Stimulated activated CD8-positive, alpha-beta memory T cell treated with anti-CD3 and anti-CD28 coated beads, Interleukin-7, amount 100 ng/mL, for 4 hours (primary cell): ENCODE results near the gene RHD.
"Not testable (repeated sequence)": the region's sequence is repeated elsewhere in the genome, so short reads cannot be mapped to it uniquely, and the experiment has no call there.

Experiments
- DNase-seq, 2 donors: peaks; one replicate each; pipeline ENCODE4 v3.0.0-alpha.2; 2020; ENCODE audit warnings: low read depth in 2 of 2

RHD gene

GRCh38 chr1:25355841-25356395 is 83.6 kb downstream of the RHD start:
- DNase-seq, result no peak

DNA sequence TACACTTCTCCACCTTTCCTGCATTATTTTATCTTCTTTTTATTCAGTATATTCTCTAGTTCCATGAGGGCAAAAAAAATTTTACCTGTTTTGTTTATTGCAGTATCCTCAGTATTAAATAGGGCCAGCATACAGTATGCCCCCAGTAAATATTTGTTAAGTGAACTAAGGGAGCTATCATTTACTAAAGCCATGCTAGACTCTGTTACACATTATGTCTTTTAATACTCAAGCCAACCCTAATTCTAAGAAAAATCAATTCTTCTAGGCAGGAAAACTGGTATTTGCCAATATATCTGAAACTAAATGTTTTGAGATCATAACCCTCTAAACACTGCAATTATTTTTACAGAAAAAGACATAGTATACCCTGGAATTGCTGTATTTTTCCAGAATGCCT is 84.1 kb downstream of the RHD start:
- no peak for DNase-seq

DNA sequence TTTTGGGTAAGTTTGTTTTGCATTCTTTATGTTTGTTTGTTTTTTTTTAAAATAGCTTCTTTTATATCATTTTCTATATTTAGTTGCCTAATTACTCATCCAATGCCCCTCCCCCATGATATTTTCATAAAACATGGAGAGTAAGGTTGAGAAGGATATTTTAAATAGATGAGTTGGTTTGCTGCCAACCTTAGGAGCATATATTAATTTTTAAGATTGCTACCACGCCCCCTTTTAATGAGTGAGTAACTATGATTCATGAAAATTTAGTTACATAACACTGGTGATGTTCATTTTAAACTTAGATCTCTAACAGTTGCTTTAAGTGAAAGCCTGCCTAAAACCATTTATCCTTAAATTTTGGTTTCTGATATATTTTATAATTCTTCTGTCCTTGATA is 84.5 kb downstream of the RHD start:
- DNase-seq, result no peak

- no peak for DNase-seq
Measured at GRCh38 chr1:25360596-25361581, 88.6 kb downstream of the RHD start.

DNA sequence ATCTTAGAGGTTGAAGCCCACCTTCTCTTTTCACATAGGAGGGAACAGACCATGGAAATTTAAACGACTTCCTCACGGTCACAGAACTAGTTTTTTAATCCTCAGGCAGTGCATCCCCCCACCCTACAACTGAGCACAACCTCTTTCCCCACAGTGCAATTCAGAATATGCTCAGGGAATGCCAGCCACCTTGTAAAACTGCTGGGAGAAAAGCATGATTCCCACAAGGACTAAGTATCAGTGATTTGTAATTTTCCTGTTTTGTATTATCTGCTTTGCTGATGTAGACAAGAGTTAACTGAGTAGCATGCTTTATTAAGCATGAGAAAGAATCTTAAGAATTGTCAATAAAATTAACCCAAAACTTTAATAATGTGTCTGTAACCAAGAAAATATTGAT is 89.6 kb downstream of the RHD start:
- DNase-seq, result no peak

GRCh38 chr1:25362634-25363559 is 90.6 kb downstream of the RHD start:
- DNase-seq, result not testable (repeated sequence)

DNA sequence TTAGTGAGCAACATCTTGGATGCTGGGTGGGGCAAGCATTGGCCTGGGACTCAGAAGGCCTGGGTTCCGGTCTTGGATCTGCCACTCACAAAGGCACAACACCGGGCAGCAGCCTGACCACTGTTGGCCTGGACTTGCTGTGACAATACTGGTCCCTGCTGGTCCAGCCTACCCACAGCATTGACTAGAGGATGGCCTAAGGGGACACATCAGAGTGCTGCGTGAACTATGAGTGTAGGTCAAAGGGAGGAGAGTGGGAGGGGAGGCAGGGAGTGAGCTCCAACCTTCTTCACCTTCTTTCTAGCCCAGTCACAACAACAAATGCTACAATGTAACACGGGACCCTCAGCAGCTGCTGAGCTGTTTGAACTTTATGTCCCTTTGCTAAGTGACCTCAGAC is 96.9 kb downstream of the RHD start:
- no peak for DNase-seq

DNA sequence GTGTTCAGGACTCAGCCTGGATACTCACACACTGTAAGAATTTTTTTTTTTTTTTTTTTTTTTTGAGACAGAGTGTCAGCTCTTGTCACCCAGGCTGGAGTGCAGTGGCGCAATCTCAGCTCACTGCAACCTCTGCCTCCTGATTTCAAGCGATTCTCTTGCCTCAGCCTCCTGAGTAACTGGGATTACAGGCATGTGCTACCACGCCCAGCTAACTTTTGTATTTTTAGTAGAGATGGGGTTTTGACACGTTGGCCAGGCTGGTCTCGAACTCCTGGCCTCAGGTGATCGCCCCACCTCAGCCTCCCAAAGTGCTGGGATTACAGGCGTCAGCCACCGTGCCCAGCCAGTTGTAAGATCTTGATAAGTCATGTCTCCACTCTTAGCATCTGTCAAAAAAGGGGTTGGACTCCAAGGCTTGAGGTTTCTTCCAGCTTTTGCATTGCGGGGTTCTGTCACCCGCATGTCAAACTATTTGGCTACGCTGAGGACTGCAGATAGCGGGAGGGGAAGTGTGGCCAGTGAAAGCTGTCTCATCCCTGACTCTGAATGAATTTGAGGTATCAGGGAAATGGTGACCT is 97.5 kb downstream of the RHD start:
- not testable (repeated sequence) for DNase-seq

DNA sequence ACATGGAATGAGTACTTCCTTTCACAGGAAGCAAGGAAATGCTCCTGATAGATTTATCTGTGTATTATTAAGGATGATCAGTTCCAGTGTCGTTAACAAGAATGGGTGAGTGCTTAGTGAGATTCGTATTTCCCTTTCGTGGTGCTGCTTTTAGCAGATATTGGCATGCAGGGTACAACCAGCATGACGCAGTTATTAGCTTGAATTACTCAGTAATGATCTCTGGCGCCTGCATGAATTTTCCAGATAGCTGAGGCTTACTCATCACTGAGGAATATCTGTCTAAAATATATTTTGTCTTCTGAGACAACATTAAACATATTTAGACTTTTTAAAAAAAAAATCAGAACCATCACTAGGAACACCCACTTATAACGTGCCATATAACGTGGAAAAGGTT is 99.4 kb downstream of the RHD start:
- DNase-seq, result not testable (repeated sequence)

GRCh38 chr1:25378367-25378766 is 106.1 kb downstream of the RHD start:
- DNase-seq, result not testable (repeated sequence)
